Lower leg skin (tissue), 3 donors: ENCODE results near the gene UNC13C.

ENCODE experiments used
- CTCF ChIP-seq, 3 donors: fragments of 450-650 bp; IDR thresholded peaks; one replicate each; pipeline ENCODE4 v1.5.1; 2016; ENCODE audit warnings: antibody characterized with exemption in 3 of 3, mild to moderate bottlenecking in 3 of 3, moderate library complexity in 2 of 3
- POLR2A ChIP-seq, 2 donors: fragments of 450-650 bp; IDR thresholded peaks; one replicate each; pipeline ENCODE4 v1.6.1; 2016 to 2017; ENCODE audit warnings: antibody characterized with exemption in 2 of 2, mild to moderate bottlenecking in 1 of 2, moderate library complexity in 1 of 2

DNA sequence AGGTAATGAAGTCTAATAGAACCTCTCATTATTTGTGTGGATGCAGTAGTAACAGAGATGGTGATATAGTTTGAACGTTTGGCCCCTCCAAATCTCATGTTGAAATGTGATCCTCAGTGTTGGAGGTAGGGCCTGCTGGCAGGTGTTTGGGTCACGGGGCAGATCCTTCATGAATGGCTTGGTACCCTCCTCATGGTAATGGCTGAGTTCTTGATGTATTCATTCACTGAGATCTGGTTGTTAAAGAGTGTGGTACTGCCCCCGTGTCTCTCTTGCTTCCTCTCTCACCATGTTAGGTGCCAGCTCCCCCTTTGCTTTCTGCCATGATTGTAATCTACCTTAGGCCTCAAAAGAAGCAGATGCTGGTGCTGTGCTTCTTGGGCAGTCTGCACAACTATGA, 606.8 kb downstream of the UNC13C start:
- TF ChIP-seq CTCF (IDR thresholded peaks at IDR 0.05), result no peak
- TF ChIP-seq POLR2A (IDR thresholded peaks at IDR 0.05), result no peak
